HG02938 (cell line): ENCODE measurements around the gene PAX9.

Experiments
- ATAC-seq: cut with Tn5 transposase; IDR thresholded peaks from one replicate; pipeline ENCODE4 v1.9.1; 2021; ENCODE audit warnings: mild to moderate bottlenecking, moderate library complexity; ENCODE audit not compliant: unreplicated experiment

Gene PAX9

GRCh38 chr14:36724162-36724561, 62.5 kb downstream of the PAX9 start:
- no peak for ATAC-seq

- no peak for ATAC-seq
Measured at GRCh38 chr14:36726128-36726527, 64.5 kb downstream of the PAX9 start.
